Gastrocnemius medialis (tissue), 4 donors: ENCODE data around the gene TMEM191C.
"Not testable (repeated sequence)": the region's sequence is repeated elsewhere in the genome, so short reads cannot be mapped to it uniquely, and the experiment has no call there.

Experiments used
- CTCF ChIP-seq, 5 experiments: fragments of 450-650 bp in 3 of 5; fragments of 200-600 bp in 2 of 5; sonication (generic) in 2 of 5; IDR thresholded peaks in 4 of 5; conservative IDR thresholded peaks in 1 of 5; 1 replicate in 4 of 5; 2 replicates in 1 of 5; pipeline ENCODE4 v1.5.1; 2016 to 2019; ENCODE audit warnings: antibody characterized with exemption in 5 of 5, mild to moderate bottlenecking in 3 of 5, moderate library complexity in 3 of 5
- POLR2A ChIP-seq, 2 donors: fragments of 450-650 bp; IDR thresholded peaks; one replicate each; pipeline ENCODE4 v1.6.1; 2017; ENCODE audit warnings: antibody characterized with exemption in 2 of 2, mild to moderate bottlenecking in 2 of 2, moderate library complexity in 2 of 2

GRCh38 chr22:21462672-21463071 is 4.5 kb upstream of the TMEM191C start:
- TF ChIP-seq CTCF (IDR thresholded peaks at IDR 0.05 in 4 of 5, conservative IDR thresholded peaks at IDR 0.05 in 1 of 5); POLR2A (IDR thresholded peaks at IDR 0.05): not testable (repeated sequence)
